SH-SY5Y (cell line): Measurements from ENCODE around the gene RBPJ.

Experiments used
- GATA2 ChIP-seq: IDR thresholded peaks from 2 replicates; pipeline ENCODE4 v1.6.1; 2011; ENCODE audit warnings: mild to moderate bottlenecking, low read depth, low read length
- GATA3 ChIP-seq: IDR thresholded peaks from 2 replicates; pipeline ENCODE4 v1.6.1; 2011; ENCODE audit warnings: low read depth, mild to moderate bottlenecking, low read length, moderate library complexity

- TF ChIP-seq GATA2: no peak
- no peak for TF ChIP-seq GATA3
Observed at GRCh38 chr4:26285272-26285671, 35.5 kb upstream of the RBPJ start.
